Right ventricle myocardium superior (tissue), 1 donor: ENCODE results near the gene SETBP1. TPM values are rescaled to one million over a fixed set of nuclear protein-coding genes. Genes with fewer than 3 reads are reported as not detected.
"Not testable (repeated sequence)": the region's sequence is repeated elsewhere in the genome, so short reads cannot be mapped to it uniquely, and the experiment has no call there.

Source experiments
- ATAC-seq: fragments of 200-7000 bp; cut with Tn5 transposase; one replicate; pipeline ENCODE4 v1.9.1; 2020; ENCODE audit warnings: mild to moderate bottlenecking; ENCODE audit not compliant: poor library complexity
- DNase-seq: peaks from one replicate; pipeline ENCODE4 v3.0.0-alpha.2; 2020
- intact Hi-C: fragments of 100-400 bp; cut with DNase I; formaldehyde crosslinking; loops from one replicate; pipeline ENCODE4 v1.11.2; 2022
- total RNA-seq: library from RNA; stranded (reverse); fragmentation: NEBNext Ultra II Directional; extraction: Animal tissue kit (Norgen Biotek cat#: 25700); gene quantifications from one replicate; pipeline ENCODE4 v1.2.1, GENCODE V29; 2021
- donor health status: DM: no; HTN: yes; CAD: no; lungs with severe emphysema.

SETBP1 gene
- total RNA-seq, 1 donor from 2014 or later = 6.3 TPM

DNA sequence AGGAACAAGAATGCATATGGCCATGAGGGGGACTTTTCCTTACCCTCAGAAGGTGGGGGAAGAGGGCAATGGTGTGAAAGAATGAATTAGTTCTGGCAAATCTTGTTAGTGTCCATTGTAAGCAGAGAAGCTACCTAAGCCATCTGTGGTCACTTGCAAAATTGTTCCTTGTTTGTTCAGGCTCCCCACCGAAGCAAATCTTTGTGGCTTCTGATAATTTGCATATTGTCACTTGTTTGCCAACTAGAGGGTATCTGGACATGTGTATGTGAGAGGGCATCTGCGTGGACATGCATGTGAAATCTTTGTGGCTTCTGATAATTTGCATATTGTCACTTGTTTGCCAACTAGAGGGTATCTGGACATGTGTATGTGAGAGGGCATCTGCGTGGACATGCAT lies 41.1 kb downstream of the SETBP1 start:
- DNase-seq, ATAC-seq, intact Hi-C loops: not testable (repeated sequence)

DNA sequence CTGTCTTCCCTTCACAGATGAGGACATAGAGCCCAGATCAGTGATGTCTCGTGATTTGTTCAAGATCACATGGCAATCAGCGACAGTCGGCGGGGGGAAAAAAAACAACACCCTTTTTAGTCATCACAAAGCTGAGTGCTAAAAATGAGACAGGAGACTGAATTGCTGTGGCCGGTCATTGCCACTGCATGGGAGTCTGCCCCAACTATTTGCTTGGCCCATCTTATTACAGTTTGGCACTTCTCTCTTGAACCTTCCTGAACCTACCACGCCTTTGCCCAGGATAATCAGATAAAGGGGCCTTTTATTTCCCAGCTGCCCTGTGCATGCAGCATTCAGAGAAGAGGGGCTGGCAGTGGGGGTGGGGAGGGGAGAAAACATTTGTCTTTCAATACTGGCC lies 42.7 kb downstream of the SETBP1 start:
- ATAC-seq (no peak), DNase-seq (no peak)
- intact Hi-C loops = no loop called here

DNA sequence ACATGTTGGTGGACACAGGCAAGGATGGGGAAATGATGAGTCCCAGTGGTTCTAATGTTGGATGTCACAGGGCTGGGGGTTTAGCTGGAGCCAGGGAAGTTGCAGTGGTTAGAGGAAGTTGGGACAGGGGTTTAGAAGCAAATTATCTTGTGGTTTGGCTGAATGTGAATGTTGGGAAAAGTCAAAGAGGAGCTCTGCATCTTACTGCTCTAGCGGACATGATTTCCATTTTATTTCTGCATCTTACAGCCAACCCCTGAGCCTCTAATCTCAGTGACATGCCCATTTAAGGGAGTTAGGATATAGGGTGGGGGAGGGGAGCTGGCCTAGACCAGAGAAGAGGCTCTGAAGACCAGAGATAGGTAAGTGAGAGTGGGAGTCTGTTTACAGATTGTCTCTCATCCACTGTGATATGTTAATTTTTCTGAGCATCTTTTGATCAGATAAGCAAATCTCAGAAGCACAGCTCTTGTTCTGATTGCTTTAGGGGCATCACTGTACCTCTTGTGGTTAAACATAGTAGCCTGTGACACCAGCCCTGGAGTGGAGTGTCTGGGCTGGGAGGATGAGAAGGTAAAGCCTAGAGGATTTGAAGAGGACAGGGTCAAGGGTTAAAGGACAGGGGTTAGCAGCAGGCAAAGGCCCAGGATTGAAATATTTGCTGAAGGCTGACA lies 43.6 kb downstream of the SETBP1 start:
- intact Hi-C loops = no loop called here
- DNase-seq = no peak
- peak; percentile 9 for ATAC-seq

DNA sequence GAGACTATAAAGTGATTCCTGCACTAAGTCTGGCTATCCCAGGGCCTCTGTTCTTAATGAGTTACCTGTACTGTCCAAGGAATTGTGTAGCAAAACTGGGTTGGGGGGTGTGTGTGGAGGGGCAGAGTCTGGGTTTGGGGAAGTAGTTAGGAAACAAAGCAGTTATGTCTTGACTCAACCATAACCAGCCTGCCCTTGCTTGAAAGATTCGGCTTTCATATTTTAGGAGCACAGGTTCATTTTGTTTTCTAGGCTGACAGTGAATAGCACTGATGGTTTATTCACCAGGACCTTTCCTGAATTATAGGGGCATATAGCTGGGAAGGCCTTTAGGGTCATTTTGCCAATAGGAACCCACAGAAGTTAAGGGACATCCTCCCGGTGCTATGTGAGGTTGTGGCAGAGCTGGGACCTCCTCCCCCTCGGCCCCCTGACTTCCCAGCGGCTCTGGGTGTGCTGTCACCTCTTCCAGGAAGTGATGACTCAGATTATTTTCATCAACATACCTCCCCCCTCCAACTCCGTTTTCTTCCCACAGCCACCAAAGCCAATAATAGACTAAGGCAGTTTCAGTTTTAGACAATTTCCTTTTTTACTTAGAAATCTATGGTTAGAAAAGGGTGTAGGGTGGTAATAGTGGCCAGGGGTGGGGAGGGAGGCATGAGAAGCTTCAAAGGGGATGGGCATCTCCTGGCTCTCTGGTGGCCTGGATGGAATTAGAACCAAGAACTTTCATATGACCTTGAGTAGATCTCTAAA lies 44.8 kb downstream of the SETBP1 start:
- DNase-seq (peak; percentile 55), ATAC-seq (peak; percentile 77)
- intact Hi-C loops = no loop called here

DNA sequence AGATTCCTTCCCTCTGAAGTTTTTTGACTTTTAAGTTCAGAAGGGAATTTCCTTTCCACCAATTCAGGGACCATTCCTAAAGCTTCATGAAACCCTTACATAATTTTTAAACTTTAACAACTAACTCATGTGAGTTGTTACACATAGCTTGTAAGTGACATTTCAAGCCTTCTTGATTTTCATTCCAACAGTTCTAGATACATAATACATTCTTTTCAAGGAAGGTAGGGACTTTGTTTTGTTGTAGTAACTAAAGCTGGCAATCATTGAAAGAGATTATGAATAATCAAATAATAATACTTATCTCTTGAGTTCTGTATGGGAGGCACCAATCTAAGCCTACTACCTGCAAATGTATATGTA lies 45.4 kb downstream of the SETBP1 start:
- DNase-seq (no peak), ATAC-seq (no peak)
- intact Hi-C loops = no loop called here

DNA sequence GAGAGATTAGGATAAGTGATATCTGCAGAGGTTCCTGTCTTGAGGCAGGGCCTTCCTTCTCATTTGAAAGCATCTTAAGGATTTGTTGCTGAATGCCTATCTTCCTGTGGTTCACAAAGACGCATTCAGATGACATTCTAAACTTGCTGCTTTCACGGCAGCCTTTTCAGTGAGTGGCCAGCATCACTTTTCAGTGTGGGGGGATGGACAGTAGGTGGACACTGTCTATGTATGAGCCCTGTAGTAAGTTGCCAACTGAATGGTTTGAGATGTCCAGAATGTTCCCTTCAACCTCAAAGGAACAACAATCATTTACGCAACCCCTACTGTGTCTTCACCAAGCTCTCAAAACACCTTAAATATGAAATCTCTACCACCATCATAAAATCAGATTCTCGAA lies 46.6 kb downstream of the SETBP1 start:
- DNase-seq = no peak
- no peak for ATAC-seq
- intact Hi-C loops = no loop called here

DNA sequence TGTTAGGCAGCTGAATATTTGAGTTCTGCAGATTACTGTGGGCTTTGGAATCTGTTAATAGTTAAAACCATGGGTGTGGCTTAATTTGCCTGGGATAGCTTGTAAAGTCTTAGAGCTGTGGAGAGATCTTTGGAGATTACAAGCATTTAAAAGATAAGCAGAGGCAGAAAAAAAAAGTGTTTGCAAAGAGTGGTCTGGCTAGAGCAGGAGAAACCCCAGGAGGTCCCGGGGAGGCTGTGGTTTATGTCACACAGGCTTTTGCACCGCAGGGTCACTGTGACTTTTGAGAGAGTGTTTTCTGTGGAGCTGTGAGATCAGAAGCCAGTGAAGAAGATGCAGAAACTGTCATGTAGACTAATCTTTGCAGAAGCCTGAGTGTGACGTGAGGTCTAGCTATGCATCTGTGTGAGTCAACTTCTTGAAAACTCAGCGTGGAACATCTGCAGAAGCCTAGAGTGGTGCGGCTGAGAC lies 49.0 kb downstream of the SETBP1 start:
- no peak for ATAC-seq
- intact Hi-C loops = no loop called here
- no peak for DNase-seq

DNA sequence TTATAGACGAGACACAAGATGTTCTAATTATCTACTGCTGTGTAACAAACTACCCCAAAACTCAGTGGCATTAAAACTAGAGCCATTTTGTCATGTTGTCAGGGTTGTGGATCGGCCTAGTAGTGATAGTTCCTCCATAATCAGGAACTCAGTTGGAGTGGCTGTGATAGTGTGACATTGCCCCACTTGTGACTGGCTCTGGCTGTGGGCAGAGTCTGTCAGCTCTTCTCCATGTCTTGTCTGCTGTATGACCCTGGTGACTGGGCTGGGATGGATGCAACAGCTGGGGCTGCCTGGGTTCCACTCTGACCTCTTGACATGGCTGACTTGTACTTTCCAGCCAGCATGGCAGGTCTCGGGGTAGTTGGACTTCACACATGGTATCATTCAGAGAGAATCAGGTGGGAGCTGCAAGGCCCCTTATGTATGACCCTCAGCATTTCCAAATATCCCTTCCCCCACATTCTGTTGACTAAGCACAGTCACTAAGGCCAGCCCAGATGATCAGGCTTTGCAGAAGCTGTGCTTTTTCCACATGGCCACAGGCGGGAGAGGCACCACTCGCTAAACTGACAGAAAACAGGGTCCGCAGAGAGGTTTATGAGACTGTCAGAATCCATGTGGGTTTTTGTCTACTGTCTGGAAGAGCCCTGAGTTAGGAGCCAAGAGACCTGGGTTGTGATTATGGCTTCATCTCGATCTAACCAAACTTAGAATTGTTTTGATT lies 50.3 kb downstream of the SETBP1 start:
- ATAC-seq (no peak), DNase-seq (no peak)
- intact Hi-C loops = no loop called here

DNA sequence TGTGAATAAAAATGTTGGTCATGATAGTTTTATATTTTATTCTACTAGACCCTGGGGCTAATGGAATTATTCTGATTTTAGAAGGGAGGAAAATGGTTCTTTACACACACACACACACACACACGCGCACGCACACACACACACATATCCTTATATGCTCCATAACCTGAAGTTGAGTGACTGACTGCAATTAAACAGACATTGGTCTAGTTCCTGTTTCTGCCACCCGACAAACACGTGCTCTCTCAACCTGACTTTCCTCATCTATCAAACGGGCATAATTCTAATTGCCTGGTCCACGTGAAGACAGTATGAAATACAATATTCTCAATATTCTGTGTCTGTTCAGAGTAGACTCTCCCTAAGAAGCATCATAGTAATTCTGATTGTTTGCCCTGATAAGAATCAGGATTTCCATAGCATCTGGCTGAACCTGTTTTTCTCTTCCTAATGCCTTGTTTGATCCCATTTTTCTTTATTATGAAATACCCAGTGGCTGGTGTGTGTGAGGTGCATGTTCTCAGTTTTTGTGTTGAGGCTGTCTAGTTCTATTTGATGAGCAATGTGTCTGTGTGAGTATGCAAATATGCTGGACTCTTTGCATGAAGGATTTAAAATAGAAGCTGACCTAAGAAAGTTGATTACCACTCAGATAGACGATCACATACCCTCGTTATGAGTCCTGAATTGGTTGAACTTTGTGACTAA lies 51.0 kb downstream of the SETBP1 start:
- ATAC-seq (no peak), DNase-seq (no peak)
- intact Hi-C loops = no loop called here

DNA sequence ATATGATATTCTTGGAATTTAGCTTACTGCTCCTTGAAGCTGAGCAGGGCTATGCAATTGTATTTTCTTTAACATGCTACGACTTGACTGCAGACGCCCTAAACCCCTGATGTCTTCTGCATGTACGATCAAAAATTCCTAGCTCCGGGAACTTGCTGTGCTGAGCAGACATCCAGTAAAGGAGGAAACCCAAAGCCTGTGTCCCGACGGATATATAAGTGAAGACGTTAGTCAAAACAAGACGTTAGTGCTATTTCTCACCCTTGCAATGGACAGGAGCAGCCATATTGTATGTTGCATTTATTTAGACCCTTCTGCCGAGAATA lies 51.5 kb downstream of the SETBP1 start:
- DNase-seq (no peak), ATAC-seq (no peak)
- intact Hi-C loops = no loop called here

DNA sequence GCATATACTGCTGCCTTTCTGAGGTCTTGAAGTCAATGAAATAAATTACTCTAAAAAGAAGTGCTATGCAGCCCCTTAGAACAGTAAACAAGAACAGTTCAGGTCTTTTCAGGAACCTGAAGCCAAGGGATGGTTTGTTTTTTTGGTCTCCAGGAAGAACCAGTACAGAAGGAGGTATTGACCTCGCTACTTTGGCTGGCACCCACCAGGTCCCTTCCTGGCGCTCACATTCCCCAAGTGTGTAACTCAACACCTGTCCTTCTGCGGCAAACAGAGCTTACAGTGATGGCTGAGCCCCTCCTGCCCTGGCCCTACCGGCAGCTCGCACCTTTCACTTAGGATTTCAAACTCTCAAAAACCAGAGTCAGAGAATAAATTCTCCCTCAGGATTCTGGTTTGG lies 51.9 kb downstream of the SETBP1 start:
- no peak for ATAC-seq
- no peak for DNase-seq
- intact Hi-C loops = no loop called here

DNA sequence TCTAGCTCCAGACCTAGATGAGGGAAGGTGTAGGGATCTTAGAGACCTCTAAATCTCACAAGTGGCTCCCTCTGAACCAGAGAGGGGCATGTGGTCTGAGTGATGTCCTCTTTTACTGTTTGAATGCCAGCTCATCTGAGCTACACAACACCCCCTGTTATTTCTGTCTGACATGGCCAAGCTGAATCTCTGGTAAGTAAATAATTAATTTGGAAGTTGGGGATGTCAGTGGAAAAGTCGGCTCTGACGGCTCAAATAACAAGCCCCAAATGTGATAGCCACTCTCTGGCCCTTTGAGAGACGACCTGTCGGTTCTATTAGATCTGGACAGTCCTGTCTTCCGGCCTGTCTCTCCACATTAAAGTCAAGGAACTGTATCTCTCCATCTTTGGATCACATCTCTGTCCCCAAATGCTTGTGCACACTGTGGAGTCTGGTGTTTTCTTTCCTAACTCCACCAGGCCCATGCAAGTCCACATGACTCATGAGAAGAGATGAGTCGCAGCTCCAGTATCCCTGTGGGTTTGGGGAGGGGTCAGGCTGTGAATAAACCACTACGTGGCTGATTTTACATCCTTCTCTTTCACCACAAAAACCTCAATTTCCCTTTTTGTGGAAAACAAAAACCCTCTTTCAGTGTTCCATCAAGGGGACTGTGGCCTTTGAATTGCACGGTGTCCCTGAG lies 52.5 kb downstream of the SETBP1 start:
- intact Hi-C loops = no loop called here
- DNase-seq = no peak

DNA sequence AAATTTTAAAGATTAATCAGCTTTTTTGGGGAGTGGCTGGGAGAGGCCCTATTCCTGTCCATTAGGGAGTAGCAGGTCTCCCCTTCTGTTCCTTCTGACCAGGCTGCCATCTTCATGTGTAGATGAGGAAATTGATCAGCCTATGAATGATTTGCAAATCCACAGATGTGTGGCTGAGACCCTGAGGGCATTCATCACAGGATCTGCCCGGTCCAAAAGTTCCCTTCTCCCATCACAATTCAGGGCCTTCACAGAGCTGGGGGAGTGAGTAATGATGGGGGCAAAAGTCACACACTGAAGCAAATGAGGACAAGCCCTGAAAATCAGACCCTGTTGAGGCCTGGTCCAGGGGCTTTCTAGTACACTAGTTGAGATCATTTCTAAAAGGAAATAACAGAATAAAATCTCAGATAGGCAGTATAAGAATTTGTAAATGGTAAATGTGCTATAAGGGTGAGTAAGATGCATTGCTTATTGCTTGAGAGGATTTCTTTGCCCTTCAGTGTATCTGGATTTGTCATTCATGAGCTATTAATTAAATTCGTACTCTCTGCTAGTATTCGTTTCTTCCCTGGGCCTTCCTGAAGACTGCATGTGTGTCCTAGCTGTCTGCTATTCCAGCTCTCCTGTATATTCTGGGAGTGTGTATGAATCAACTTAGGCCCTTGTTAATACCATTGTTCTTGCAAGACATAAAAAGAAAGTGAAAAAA lies 53.2 kb downstream of the SETBP1 start:
- ATAC-seq = no peak
- no peak for DNase-seq
- intact Hi-C loops = no loop called here

More for the DNA sequence above, 52.5 kb downstream of the SETBP1 start:
- no peak for ATAC-seq

DNA sequence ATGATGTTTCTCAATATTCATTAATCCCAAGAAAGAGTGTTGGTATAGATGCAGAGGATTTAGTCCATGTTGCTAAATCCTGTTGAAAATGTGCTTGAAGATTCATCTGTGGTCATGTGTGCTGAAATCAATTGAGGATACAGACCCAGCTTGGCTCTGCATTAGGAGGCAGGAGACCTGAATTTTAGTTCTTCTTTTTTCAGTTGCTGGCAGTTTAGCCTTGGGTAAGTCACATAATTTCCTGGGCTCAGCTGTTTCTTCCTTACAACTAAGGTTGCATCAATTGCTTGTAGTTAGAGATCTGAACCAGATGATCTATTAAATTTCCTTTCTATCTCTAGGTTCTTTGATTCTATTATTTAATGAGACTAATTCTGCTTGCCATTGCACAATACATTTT lies 54.4 kb downstream of the SETBP1 start:
- no peak for ATAC-seq
- no peak for DNase-seq
- intact Hi-C loops = no loop called here

DNA sequence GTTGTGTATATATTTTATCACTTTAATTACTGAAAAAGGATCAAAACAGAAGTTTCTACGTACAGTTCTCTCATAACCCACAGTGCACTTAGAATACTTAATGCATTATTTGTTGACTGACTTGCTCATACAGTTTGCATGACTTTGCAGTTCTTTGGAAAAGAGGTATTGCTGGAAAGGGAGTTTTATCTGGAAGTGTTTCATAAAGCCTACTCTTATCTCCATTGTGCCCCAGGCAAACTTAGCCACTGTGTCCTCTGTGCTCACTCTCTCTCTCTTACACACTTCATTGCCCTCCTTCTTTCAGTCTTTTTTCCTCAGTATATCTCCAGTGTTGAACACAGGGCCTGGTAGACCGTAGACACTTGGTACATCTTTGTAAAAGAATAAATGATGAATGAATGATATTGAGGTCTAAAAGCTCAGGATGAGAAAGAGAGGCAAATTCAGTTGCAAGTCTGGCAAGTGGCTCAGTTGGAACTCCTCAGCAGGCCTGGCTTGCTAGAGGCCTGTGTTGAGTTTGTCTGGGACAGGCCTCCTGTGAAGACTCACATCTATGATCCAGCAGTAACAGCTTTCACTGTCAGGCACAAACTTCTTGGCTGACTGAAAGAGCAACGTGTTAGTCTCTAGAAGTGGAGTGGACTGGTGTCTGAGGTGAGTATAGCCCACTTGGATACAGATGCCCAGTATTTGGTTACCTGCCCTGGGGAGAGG lies 56.1 kb downstream of the SETBP1 start:
- no peak for ATAC-seq
- DNase-seq = no peak
- intact Hi-C loops = no loop called here

DNA sequence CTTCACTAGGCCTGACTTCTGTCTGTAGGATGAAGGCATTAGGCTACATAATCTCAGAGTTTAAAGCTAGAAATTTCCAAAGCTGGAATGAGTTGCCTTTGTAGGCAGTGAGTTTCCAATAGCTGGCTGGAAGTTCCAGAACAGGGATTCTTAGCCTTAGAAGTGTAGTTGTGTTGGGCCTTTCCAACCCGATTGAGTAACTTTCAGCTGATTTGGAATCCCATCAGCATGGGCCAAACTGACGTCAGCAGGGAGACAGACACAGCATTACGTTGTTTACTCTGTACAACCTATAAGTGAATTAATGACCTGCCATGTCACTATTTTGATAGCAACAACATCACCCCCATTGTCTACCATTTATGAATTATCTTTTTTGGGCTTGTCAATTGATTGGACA lies 56.9 kb downstream of the SETBP1 start:
- no peak for DNase-seq
- ATAC-seq = peak; percentile 76
- intact Hi-C loops = no loop called here

DNA sequence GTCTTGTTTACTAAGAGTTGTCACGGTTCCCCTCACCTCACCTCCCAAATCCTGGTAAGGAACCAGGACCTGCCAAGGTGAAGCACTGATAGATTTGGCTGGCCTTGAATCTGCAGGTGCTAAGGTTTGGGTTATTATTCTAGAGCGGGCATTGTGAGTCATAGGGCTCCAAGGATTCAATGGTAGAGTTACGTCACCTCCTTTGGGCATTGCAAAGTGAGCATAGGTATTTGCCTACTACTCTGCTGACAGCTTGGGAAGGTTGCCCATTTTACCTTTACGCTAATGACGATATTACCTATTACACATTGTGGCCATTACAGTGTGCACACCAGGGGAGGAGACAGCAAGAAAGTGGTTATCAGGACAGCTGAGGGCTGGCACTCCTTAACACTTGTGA lies 59.3 kb downstream of the SETBP1 start:
- ATAC-seq (no peak), DNase-seq (no peak)
- intact Hi-C loops = no loop called here

DNA sequence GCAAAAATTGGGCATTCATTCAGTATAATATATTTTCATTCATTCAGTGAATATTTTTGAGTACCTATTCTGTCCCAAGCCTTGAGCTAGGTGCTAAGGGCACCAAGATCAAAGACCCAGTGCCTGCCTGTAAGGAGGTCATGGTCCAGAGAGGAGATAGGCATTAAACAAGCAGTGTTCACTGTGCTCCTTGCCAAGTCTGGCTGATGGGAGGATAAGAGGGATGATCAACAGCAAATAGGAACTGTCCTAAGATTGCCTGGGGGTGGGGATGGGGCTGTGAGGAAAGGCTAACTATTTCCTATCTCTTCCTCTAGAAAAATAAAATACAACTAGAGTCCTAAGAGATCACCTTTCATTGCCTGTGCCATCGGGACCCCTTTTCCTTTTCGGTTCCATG lies 60.4 kb downstream of the SETBP1 start:
- DNase-seq = no peak
- intact Hi-C loops = no loop called here
- no peak for ATAC-seq
